IMR-90 (cell line): ENCODE measurements around the gene DBH. TPM values are rescaled to one million over a fixed set of nuclear protein-coding genes. Genes with fewer than 3 reads are reported as not detected.

Experiments
- ATAC-seq: fragments of 200-7000 bp; cut with Tn5 transposase; 2 replicates; pipeline ENCODE4 v1.9.1; 2020; ENCODE audit warnings: low read depth, mild to moderate bottlenecking, moderate library complexity
- BruUV-seq: library from RNA; stranded (reverse); fragments of 400-500 nt; replicated peaks from 2 replicates; lab custom pipeline; 2021; lab: Mats Ljungman, UMichigan
- CTCF ChIA-PET: fragments of 300-600 bp; formaldehyde crosslinking; extraction: SDS; loops from one replicate; lab custom pipeline; 2021; ENCODE audit warnings: antibody characterized with exemption; lab: Yijun Ruan, JAX
- POLR2A ChIA-PET: fragments of 300-600 bp; sonication (Branson Sonifier 250); formaldehyde crosslinking; loops from one replicate; lab custom pipeline; 2022; ENCODE audit warnings: antibody characterized with exemption; ENCODE audit not compliant: unreplicated experiment; lab: Charles Lee
- DNase-seq: peaks from one replicate; pipeline ENCODE4 v3.0.0; 2013
- H2AFZ ChIP-seq: replicated peaks from 2 replicates; pipeline ENCODE3; 2013; ENCODE audit warnings: low read length, mild to moderate bottlenecking; ENCODE audit not compliant: poor library complexity
- H2AK5ac ChIP-seq: 2 replicates; pipeline ENCODE4 v1.6.1; 2013; ENCODE audit warnings: low read depth, low read length, inconsistent platforms
- H2AK9ac ChIP-seq: replicated peaks from 2 replicates; pipeline ENCODE3; 2013; ENCODE audit warnings: mild to moderate bottlenecking, low read depth, low read length, moderate library complexity; ENCODE audit not compliant: poor library complexity
- H2BK120ac ChIP-seq: 2 replicates; pipeline ENCODE4 v1.6.1; 2013; ENCODE audit warnings: low read depth, low read length, inconsistent platforms
- H2BK15ac ChIP-seq: 3 replicates; pipeline ENCODE4 v1.6.1; 2013; ENCODE audit warnings: low read depth, low read length, inconsistent platforms
- H2BK20ac ChIP-seq: 2 replicates; pipeline ENCODE4 v1.6.1; 2013; ENCODE audit warnings: low read depth, mild to moderate bottlenecking, inconsistent platforms, low read length, moderate library complexity
- H2BK5ac ChIP-seq: 2 replicates; pipeline ENCODE4 v1.6.1; 2013; ENCODE audit warnings: mild to moderate bottlenecking, low read depth, low read length, inconsistent platforms; ENCODE audit not compliant: poor library complexity, severe bottlenecking
- H3K14ac ChIP-seq: replicated peaks from 2 replicates; pipeline ENCODE4 v1.6.1; 2013; ENCODE audit warnings: low read depth, low read length, inconsistent platforms
- H3K18ac ChIP-seq: 2 replicates; pipeline ENCODE4 v1.6.1; 2013; ENCODE audit warnings: low read depth, low read length, control low read depth
- H3K23ac ChIP-seq: 2 replicates; pipeline ENCODE4 v1.6.1; 2013; ENCODE audit warnings: low read depth, low read length, inconsistent platforms
- H3K27ac ChIP-seq: 2 replicates; pipeline ENCODE4 v1.5.1; 2013; ENCODE audit warnings: mild to moderate bottlenecking, control low read depth, low read length; ENCODE audit not compliant: insufficient read depth
- H3K27me3 ChIP-seq: 2 replicates; pipeline ENCODE4 v1.6.1; 2013; ENCODE audit warnings: low read length; ENCODE audit not compliant: control insufficient read depth, insufficient read depth
- H3K36me3 ChIP-seq: 2 replicates; pipeline ENCODE4 v1.6.1; 2013; ENCODE audit warnings: low read length, mixed read lengths; ENCODE audit not compliant: control insufficient read depth, insufficient read depth
- H3K4ac ChIP-seq: 2 replicates; pipeline ENCODE4 v1.6.1; 2013; ENCODE audit warnings: low read depth, low read length, inconsistent platforms
- H3K4me1 ChIP-seq: 2 replicates; pipeline ENCODE4 v1.6.1; 2013; ENCODE audit warnings: low read length, mixed read lengths; ENCODE audit not compliant: control insufficient read depth, insufficient read depth
- H3K4me2 ChIP-seq: 2 replicates; pipeline ENCODE4 v1.6.1; 2013; ENCODE audit warnings: low read depth, mild to moderate bottlenecking, control low read depth, low read length, moderate library complexity
- H3K4me3 ChIP-seq: 2 replicates; pipeline ENCODE4 v1.5.1; 2013; ENCODE audit warnings: low read depth, mild to moderate bottlenecking, control low read depth, low read length, moderate library complexity; ENCODE audit not compliant: insufficient read depth
- H3K56ac ChIP-seq: 2 replicates; pipeline ENCODE4 v1.6.1; 2013; ENCODE audit warnings: low read length, inconsistent platforms; ENCODE audit not compliant: insufficient read depth; ENCODE audit errors: extremely low read depth
- H3K79me1 ChIP-seq, 2 experiments: 2 replicates each; pipeline ENCODE4 v1.6.1; 2013; ENCODE audit warnings: low read length in 2 of 2, inconsistent platforms in 1 of 2, low read depth in 1 of 2
- H3K9ac ChIP-seq: 2 replicates; pipeline ENCODE4 v1.6.1; 2013; ENCODE audit warnings: low read depth, low read length, control low read depth
- H3K9me1 ChIP-seq: 2 replicates; pipeline ENCODE4 v1.6.1; 2013; ENCODE audit warnings: low read length, inconsistent platforms; ENCODE audit not compliant: insufficient read depth
- H3K9me3 ChIP-seq: 2 replicates; pipeline ENCODE4 v1.6.1; 2013; ENCODE audit warnings: low read length; ENCODE audit not compliant: control insufficient read depth, insufficient read depth
- H4K20me1 ChIP-seq: 2 replicates; pipeline ENCODE4 v1.6.1; 2013; ENCODE audit warnings: low read length, inconsistent platforms; ENCODE audit not compliant: insufficient read depth
- H4K5ac ChIP-seq: 2 replicates; pipeline ENCODE4 v1.6.1; 2013; ENCODE audit warnings: mild to moderate bottlenecking, low read depth, low read length, control low read depth
- H4K8ac ChIP-seq, 2 experiments: 2 replicates each; pipeline ENCODE4 v1.6.1; 2013; ENCODE audit warnings: low read depth in 2 of 2, low read length in 2 of 2, control low read depth in 1 of 2, inconsistent platforms in 1 of 2
- H4K91ac ChIP-seq: 2 replicates; pipeline ENCODE4 v1.6.1; 2013; ENCODE audit warnings: low read depth, low read length, inconsistent platforms; ENCODE audit not compliant: insufficient read depth
- BHLHE40 ChIP-seq: fragments of 150-350 bp; IDR thresholded peaks from 2 replicates; pipeline ENCODE4 v1.6.1; 2016; ENCODE audit warnings: mild to moderate bottlenecking, low read depth, low read length
- CEBPB ChIP-seq: IDR thresholded peaks from 2 replicates; pipeline ENCODE4 v1.6.1; 2012; ENCODE audit warnings: low read depth, low read length, improper control_type of control experiment
- CHD1 ChIP-seq: IDR thresholded peaks from 2 replicates; pipeline ENCODE4 v1.6.1; 2012; ENCODE audit warnings: low read depth, low read length, improper control_type of control experiment
- CTCF ChIP-seq: conservative IDR thresholded peaks from 2 replicates; pipeline ENCODE4 v1.5.1; 2012; ENCODE audit warnings: mild to moderate bottlenecking, low read depth, low read length, improper control_type of control experiment
- ELK1 ChIP-seq: fragments of 150-350 bp; IDR thresholded peaks from 2 replicates; pipeline ENCODE4 v1.6.1; 2016; ENCODE audit warnings: low read depth, mild to moderate bottlenecking, low read length, moderate library complexity, borderline replicate concordance
- FOS ChIP-seq: fragments of 150-350 bp; IDR thresholded peaks from 2 replicates; pipeline ENCODE4 v1.6.1; 2016; ENCODE audit warnings: low read depth, low read length
- MAFK ChIP-seq: IDR thresholded peaks from 2 replicates; pipeline ENCODE4 v1.6.1; 2012; ENCODE audit warnings: low read depth, low read length, improper control_type of control experiment
- MXI1 ChIP-seq: IDR thresholded peaks from 2 replicates; pipeline ENCODE4 v1.6.1; 2012; ENCODE audit warnings: low read depth, mild to moderate bottlenecking, low read length, moderate library complexity, borderline replicate concordance
- NFE2L2 ChIP-seq: fragments of 150-350 bp; IDR thresholded peaks from 2 replicates; pipeline ENCODE4 v1.6.1; 2016; ENCODE audit warnings: low read depth, mild to moderate bottlenecking, low read length
- POLR2A ChIP-seq: IDR thresholded peaks from 2 replicates; pipeline ENCODE4 v1.6.1; 2012; ENCODE audit warnings: mild to moderate bottlenecking, low read depth, low read length
- RAD21 ChIP-seq: IDR thresholded peaks from 2 replicates; pipeline ENCODE4 v1.6.1; 2012; ENCODE audit warnings: low read length, improper control_type of control experiment
- RCOR1 ChIP-seq: IDR thresholded peaks from 2 replicates; pipeline ENCODE4 v1.6.1; 2012; ENCODE audit warnings: mild to moderate bottlenecking, low read length, improper control_type of control experiment; ENCODE audit not compliant: insufficient replicate concordance
- RFX5 ChIP-seq: IDR thresholded peaks from 2 replicates; pipeline ENCODE4 v1.8.0; 2012; ENCODE audit warnings: low read depth, mild to moderate bottlenecking, low read length, moderate library complexity
- SMC3 ChIP-seq: fragments of 150-350 bp; IDR thresholded peaks from 2 replicates; pipeline ENCODE4 v1.6.1; 2016; ENCODE audit warnings: low read depth, mild to moderate bottlenecking, antibody characterized with exemption, low read length, moderate library complexity
- USF2 ChIP-seq: fragments of 150-350 bp; IDR thresholded peaks from 2 replicates; pipeline ENCODE4 v1.6.1; 2017; ENCODE audit warnings: mild to moderate bottlenecking, antibody characterized with exemption, low read length, low read depth
- WGBS, 2 experiments: methylation state at CpG; one replicate each; pipeline versions ENCODE4 v1.1.5 to v1.1.7; 2013; ENCODE audit warnings: missing lambda C conversion rate in 2 of 2; ENCODE audit not compliant: insufficient read length in 1 of 2; ENCODE audit errors: extremely low coverage in 2 of 2; 5-methylcytosine and 5-hydroxymethylcytosine counted together
- dilution Hi-C: fragments of 300-500 bp; cut with HindIII; formaldehyde crosslinking; loops from one replicate; pipeline ENCODE4 v1.14.3; 2018; ENCODE audit warnings: low sequenced_read_pairs; ENCODE audit not compliant: unreplicated experiment
- in situ Hi-C: fragments of 300-500 bp; cut with MboI; formaldehyde crosslinking; loops from 3 replicates; pipeline ENCODE4 v1.14.3; 2019; ENCODE audit warnings: low sequenced_read_pairs, inconsistent platforms, mixed read lengths
- intact Hi-C: fragments of 100-400 bp; cut with micrococcal nuclease; formaldehyde crosslinking; loops from 2 replicates; pipeline ENCODE4 v1.10.0; 2022
- polyA plus RNA-seq, 3 experiments: library from polyadenylated mRNA; depleted of rRNA; stranded (reverse); fragments of >200 nt; gene quantifications; 2 replicates each; pipeline ENCODE4 v1.2.3, GENCODE V29; 2012; ENCODE audit warnings: low replicate concordance in 1 of 3
- total RNA-seq: library from RNA; depleted of rRNA; stranded (reverse); fragments of >200 nt; gene quantifications from 2 replicates; pipeline ENCODE4 v1.2.3, GENCODE V29; 2012

The DBH gene
- total and polyA plus RNA-seq, 2 of the 4 experiments (the other 2 are of a cell fraction): not detected

GRCh38 chr9:133615186-133615585, 21.0 kb upstream of the DBH start:
- no peak for DNase-seq
- BruUV-seq: no TSS peak

More at GRCh38 chr9:133615186-133615585, 21.0 kb upstream of the DBH start:
- ChIA-PET POLR2A (no interaction called here), CTCF (no interaction called here)
- intact Hi-C loops (no loop called here), dilution Hi-C loops (no loop called here), in situ Hi-C loops (no loop called here)
- Histone ChIP-seq H4K91ac (no peak overlapping the region), H3K27ac (no peak overlapping the region), H3K9ac (no peak overlapping the region), H3K4me2 (no peak overlapping the region), H3K14ac (no peak overlapping the region), H2BK20ac (no peak overlapping the region), H2BK120ac (no peak overlapping the region), H2AK9ac (no peak overlapping the region), H3K4me3 (no peak overlapping the region), H4K20me1 (no peaks in the 10 kb centered on the region), H3K9me1 (no peaks in the 10 kb centered on the region), H3K36me3 (no peaks in the 10 kb centered on the region), H3K18ac (no peak overlapping the region), H3K79me1 (no peaks in the 10 kb centered on the region), H3K27me3 (peaks cover 53% of the 10 kb centered on the region), H2AFZ (no peak overlapping the region), H2AK5ac (no peak overlapping the region), H2BK5ac (no peak overlapping the region), H3K4me1 (no peaks in the 10 kb centered on the region), H4K5ac (no peak overlapping the region), H2BK15ac (no peak overlapping the region), H3K56ac (no peak overlapping the region), H3K9me3 (no peaks in the 10 kb centered on the region), H3K4ac (no peak overlapping the region), H4K8ac (no peak overlapping the region), H3K23ac (no peak overlapping the region)
- no peak for ATAC-seq
- TF ChIP-seq NFE2L2 (no peak), FOS (no peak), CEBPB (no peak), ELK1 (no peak), POLR2A (no peak), CTCF (no peak), MXI1 (no peak), CHD1 (no peak), RAD21 (no peak), USF2 (no peak), BHLHE40 (no peak), RCOR1 (no peak), MAFK (no peak), RFX5 (no peak), SMC3 (no peak)
- WGBS, 2 experiments: 2% methylated on average over 6 of the region's 16 CpGs; no CpG with 5 or more reads in 1 of the 2 experiments
